GM19467 (cell line): Measurements from ENCODE around the gene MAB21L2.

Experiments used
- ATAC-seq: cut with Tn5 transposase; IDR thresholded peaks from one replicate; pipeline ENCODE4 v1.9.1; 2021; ENCODE audit warnings: mild to moderate bottlenecking, moderate library complexity; ENCODE audit not compliant: unreplicated experiment

The MAB21L2 gene

GRCh38 chr4:150574678-150575077 is 7.3 kb upstream of the MAB21L2 start:
- ATAC-seq: no peak

GRCh38 chr4:150577796-150578195 is 4.2 kb upstream of the MAB21L2 start:
- ATAC-seq: no peak

GRCh38 chr4:150578745-150579501 is 3.0 kb upstream of the MAB21L2 start:
- no peak for ATAC-seq

GRCh38 chr4:150579551-150580234 is 2.3 kb upstream of the MAB21L2 start:
- ATAC-seq: no peak

- ATAC-seq: no peak
Observed at GRCh38 chr4:150580306-150580705, 1.6 kb upstream of the MAB21L2 start.

- ATAC-seq: no peak
Observed at GRCh38 chr4:150581056-150581605, 820 bp upstream of the MAB21L2 start.

GRCh38 chr4:150581641-150582051 is 305 bp upstream of the MAB21L2 start:
- ATAC-seq: no peak

GRCh38 chr4:150582873-150583286 is 929 bp downstream of the MAB21L2 start:
- ATAC-seq: no peak

GRCh38 chr4:150583287-150584110 is 1.5 kb downstream of the MAB21L2 start:
- ATAC-seq: no peak

- no peak for ATAC-seq
Observed at GRCh38 chr4:150584111-150584915, 2.4 kb downstream of the MAB21L2 start.

- ATAC-seq: no peak
Observed at GRCh38 chr4:150585611-150586010, 3.7 kb downstream of the MAB21L2 start.

- no peak for ATAC-seq
Observed at GRCh38 chr4:150586162-150586810, 4.3 kb downstream of the MAB21L2 start.

GRCh38 chr4:150588316-150588715 is 6.4 kb downstream of the MAB21L2 start:
- ATAC-seq: no peak

GRCh38 chr4:150589157-150589556 is 7.2 kb downstream of the MAB21L2 start:
- ATAC-seq: no peak

GRCh38 chr4:150590631-150591030 is 8.7 kb downstream of the MAB21L2 start:
- no peak for ATAC-seq

GRCh38 chr4:150591406-150591805 is 9.5 kb downstream of the MAB21L2 start:
- no peak for ATAC-seq

- ATAC-seq: no peak
Observed at GRCh38 chr4:150591904-150592303, 10.0 kb downstream of the MAB21L2 start.

- ATAC-seq: no peak
Observed at GRCh38 chr4:150593996-150594395, 12.0 kb downstream of the MAB21L2 start.

GRCh38 chr4:150598909-150599308 is 17.0 kb downstream of the MAB21L2 start:
- no peak for ATAC-seq

GRCh38 chr4:150599547-150599946 is 17.6 kb downstream of the MAB21L2 start:
- no peak for ATAC-seq
